ENCODE data around the gene NDUFS8. TPM values are rescaled to one million over a fixed set of nuclear protein-coding genes. Genes with fewer than 3 reads are reported as not detected.
"Not testable (repeated sequence)": the region's sequence is repeated elsewhere in the genome, so short reads cannot be mapped to it uniquely, and the experiment has no call there.

Gene NDUFS8
- total RNA-seq = 10 to 100 TPM; 70.5 to 72.5 TPM
- 59.3 TPM for polyA plus RNA-seq (2013, experiment 1 of 2)
- polyA plus RNA-seq (2013, experiment 2 of 2) = 62.1 TPM
- 14.1 to 77.1 (median 41.6) reads per million in 172 experiments for total RNA-seq

DNA sequence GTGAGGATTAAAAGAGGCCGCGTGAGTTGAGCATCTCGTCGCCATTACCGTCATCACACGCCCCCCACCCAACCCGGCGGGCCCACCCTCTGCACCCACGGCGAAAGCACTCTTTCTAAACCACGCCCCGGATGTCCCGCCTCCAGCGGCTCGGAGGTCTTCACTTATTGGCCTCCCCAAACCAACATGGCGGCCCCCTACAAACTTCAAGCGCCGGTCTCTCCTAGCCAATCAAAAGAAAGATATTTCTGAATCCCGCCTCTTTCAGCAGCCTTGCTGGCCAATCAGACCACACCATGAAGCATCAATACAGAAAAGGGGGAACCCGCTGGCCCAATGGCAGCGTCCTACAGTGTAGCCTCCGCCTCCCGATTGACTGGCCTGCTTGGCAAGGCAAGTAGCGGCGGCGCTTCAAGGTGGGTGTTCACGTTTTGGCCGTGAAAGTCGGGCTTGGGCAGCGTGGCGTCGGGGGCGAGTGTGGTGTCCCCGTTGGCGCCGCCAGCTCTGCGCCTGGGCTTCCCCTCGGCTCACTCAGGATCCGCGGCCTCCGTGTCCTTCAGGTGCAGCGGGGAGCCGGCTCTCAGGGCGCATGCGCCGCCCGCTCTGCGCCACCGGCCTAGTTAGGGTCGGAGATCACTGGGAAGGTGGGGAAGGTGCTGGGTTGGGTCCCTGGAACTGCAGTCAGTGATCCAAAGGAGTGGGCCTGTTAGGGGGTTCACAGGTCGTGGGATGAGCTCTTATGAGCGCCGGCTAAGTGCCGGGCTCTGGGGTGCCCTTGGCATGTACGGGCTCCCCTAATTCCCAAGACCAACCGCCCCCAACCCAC lies at the start of gene NDUFS8:
Gene NDUFS8, plus strand, starts transcription at position 364 of the 826 bp plus-strand sequence. CDS start 1,471 bp downstream, outside the sequence.
- H3K27ac Mint-ChIP-seq = peak within 1 kb of the TSS; percentile 87
- H3K36me3 Mint-ChIP-seq (ENCODE audit: low read depth) = peaks cover 11% of the 10 kb centered on the region
- no peaks in the 10 kb centered on the region for H3K27me3 Mint-ChIP-seq
- ATAC-seq (ENCODE audit: poor library complexity) = peak; percentile 95
- CTCF ChIA-PET = interaction anchor here (0.7 to 1.2 kb wide), 2 partner anchors 36 to 75 kb away, joined by 3 read pairs; no protein-coding TSS in a partner anchor
- H3K4me3 Mint-ChIP-seq = peak within 1 kb of the TSS; percentile 94
- H3K9me3 Mint-ChIP-seq = no peaks in the 10 kb centered on the region
- H3K36me3 ChIP-seq (ENCODE audit: insufficient read depth, low read length) = peaks cover 22% of the 10 kb centered on the region
- peak within 1 kb of the TSS; percentile 79 for H3K4me3 ChIP-seq (ENCODE audit: low read length)
- peaks cover 24% of the 10 kb centered on the region for H3K4me1 Mint-ChIP-seq (ENCODE audit: low read depth)
- peak; percentile 90 to 99 (median 94) for DNase-seq
- TF ChIP-seq, protein P1, sequence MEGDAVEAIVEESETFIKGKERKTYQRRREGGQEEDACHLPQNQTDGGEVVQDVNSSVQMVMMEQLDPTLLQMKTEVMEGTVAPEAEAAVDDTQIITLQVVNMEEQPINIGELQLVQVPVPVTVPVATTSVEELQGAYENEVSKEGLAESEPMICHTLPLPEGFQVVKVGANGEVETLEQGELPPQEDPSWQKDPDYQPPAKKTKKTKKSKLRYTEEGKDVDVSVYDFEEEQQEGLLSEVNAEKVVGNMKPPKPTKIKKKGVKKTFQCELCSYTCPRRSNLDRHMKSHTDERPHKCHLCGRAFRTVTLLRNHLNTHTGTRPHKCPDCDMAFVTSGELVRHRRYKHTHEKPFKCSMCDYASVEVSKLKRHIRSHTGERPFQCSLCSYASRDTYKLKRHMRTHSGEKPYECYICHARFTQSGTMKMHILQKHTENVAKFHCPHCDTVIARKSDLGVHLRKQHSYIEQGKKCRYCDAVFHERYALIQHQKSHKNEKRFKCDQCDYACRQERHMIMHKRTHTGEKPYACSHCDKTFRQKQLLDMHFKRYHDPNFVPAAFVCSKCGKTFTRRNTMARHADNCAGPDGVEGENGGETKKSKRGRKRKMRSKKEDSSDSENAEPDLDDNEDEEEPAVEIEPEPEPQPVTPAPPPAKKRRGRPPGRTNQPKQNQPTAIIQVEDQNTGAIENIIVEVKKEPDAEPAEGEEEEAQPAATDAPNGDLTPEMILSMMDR (IDR thresholded peaks at IDR 0.05) = no peak
- intact Hi-C loops (cut with DNase I, micrococcal nuclease) = loop anchor here (1.0 to 5.0 kb wide), 4 partner anchors 9 to 240 kb away; partner anchors contain the start of genes C11orf24 (in 1 of the 2), CHKA (in 1 of the 2) and TCIRG1 (in 1 of the 2)
- no peaks in the 10 kb centered on the region for H3K27me3 ChIP-seq (ENCODE audit: control insufficient read depth in 1 of 2, insufficient read depth in 2 of 2, low read length in 2 of 2)
- no peaks in the 10 kb centered on the region for H3K9me3 ChIP-seq (ENCODE audit: control insufficient read depth in 1 of 2, insufficient read depth in 1 of 2, low read length in 2 of 2)
- H3K27ac ChIP-seq (ENCODE audit: low read depth in 1 of 2, low read length in 2 of 2) = peak within 1 kb of the TSS; percentile 76 to 79
- POLR2A ChIA-PET = interaction anchor here (0.7 to 2.7 kb wide), 4 partner anchors 8 to 90 kb away, joined by 3 to 21 read pairs (median 6); partner anchors contain the start of gene TCIRG1
- peaks cover 43% of the 10 kb centered on the region for H3K4me1 ChIP-seq (ENCODE audit: insufficient read depth, low read length)

DNA sequence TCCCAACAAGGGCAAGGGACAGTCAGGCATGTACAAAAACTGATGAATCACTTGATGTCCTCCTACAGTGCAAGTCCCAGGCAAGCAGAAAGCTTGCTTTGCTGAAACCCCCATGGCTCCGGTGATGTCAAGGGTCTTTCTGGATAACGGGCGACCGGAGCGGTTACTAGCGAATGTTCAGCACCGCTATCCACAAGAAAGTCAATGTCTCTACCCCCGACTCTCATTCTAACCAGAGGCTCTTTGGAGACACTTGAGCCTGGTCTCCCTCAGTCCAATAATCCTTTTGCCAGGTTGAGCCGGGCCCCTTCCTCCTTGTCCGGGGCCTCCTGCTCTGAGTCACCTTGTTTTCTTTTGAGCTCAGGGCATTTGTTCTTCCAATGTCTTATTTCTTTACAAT lies 49.3 kb upstream of the NDUFS8 start:
- H3K27ac Mint-ChIP-seq, CTCF ChIA-PET: not testable (repeated sequence)

DNA sequence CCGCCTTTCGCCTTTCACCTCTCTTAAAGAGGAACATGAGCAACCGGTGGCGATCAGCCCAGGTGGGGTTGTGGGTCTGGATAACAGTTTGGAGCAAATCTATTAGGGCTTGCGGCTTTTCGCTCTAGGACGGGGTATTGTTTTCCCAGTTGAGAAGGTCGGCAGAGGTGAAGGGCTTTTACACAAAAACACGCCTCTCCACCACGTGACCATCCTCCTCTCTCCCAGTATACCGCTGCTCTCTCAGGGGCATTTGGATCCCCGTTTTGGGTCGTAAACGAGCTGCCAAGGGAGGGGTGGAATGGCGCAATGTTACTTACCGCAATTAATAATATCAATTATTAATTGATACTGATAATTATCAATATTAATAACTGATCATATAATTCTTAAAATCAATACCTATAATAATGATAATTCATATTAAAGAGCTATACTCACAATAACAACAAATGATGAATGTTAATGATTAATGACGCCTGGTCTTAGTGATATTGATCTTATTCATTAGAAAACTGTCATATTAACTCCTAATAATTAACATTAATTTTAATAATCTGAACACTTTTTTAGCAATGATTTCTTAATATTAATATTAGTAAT lies 48.1 kb upstream of the NDUFS8 start:
- CTCF ChIA-PET; H3K27me3 ChIP-seq (ENCODE audit: control insufficient read depth in 1 of 2, insufficient read depth in 2 of 2, low read length in 2 of 2); H3K9me3 ChIP-seq (ENCODE audit: control insufficient read depth in 1 of 2, insufficient read depth in 1 of 2, low read length in 2 of 2); intact Hi-C loops (cut with DNase I, micrococcal nuclease); H3K4me1 Mint-ChIP-seq (ENCODE audit: low read depth); H3K9me3 Mint-ChIP-seq; H3K36me3 Mint-ChIP-seq (ENCODE audit: low read depth); H3K4me3 Mint-ChIP-seq; H3K4me1 ChIP-seq (ENCODE audit: insufficient read depth, low read length); H3K27ac ChIP-seq (ENCODE audit: low read depth in 1 of 2, low read length in 2 of 2); H3K27ac Mint-ChIP-seq; DNase-seq; H3K4me3 ChIP-seq (ENCODE audit: low read length); ATAC-seq (ENCODE audit: poor library complexity); H3K36me3 ChIP-seq (ENCODE audit: insufficient read depth, low read length): not testable (repeated sequence)
- H3K27me3 Mint-ChIP-seq = peaks cover 16% of the 10 kb centered on the region
- POLR2A ChIA-PET = interaction anchor here (0.6 kb wide), 1 partner anchor 424 kb away, joined by 3 read pairs; no protein-coding TSS in a partner anchor

More for the DNA sequence above, 49.3 kb upstream of the NDUFS8 start:
- H3K36me3 ChIP-seq (ENCODE audit: insufficient read depth, low read length); H3K4me1 Mint-ChIP-seq (ENCODE audit: low read depth); H3K4me3 ChIP-seq (ENCODE audit: low read length); H3K27ac ChIP-seq (ENCODE audit: low read depth in 1 of 2, low read length in 2 of 2); ATAC-seq (ENCODE audit: poor library complexity); H3K9me3 ChIP-seq (ENCODE audit: control insufficient read depth in 1 of 2, insufficient read depth in 1 of 2, low read length in 2 of 2); H3K9me3 Mint-ChIP-seq; H3K4me3 Mint-ChIP-seq; H3K36me3 Mint-ChIP-seq (ENCODE audit: low read depth); DNase-seq; intact Hi-C loops (cut with DNase I, micrococcal nuclease); H3K4me1 ChIP-seq (ENCODE audit: insufficient read depth, low read length); H3K27me3 ChIP-seq (ENCODE audit: control insufficient read depth in 1 of 2, insufficient read depth in 2 of 2, low read length in 2 of 2): not testable (repeated sequence)
- POLR2A ChIA-PET = interaction anchor here (0.6 kb wide), 1 partner anchor 234 kb away, joined by 3 read pairs; no protein-coding TSS in a partner anchor
- H3K27me3 Mint-ChIP-seq = peaks cover 26% of the 10 kb centered on the region

DNA sequence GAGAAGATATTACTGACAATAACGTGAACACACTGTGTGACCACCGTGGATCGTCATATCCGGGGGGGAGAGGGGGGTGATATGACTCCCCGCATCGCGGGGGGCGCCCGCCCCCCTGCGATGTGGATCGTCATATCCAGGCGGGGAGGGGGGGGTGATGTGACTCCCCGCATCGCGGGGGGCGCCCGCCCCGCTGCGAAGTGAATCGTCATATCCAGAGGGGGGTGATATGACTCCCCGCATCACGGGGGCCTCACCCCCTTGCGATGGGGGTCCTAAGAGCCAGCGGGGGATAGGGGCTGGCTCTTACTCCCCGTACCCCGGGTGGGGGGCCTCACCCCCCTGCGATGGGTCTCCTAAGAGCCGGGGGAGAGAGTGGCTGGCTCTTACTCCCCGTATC lies 46.5 kb upstream of the NDUFS8 start:
- Histone ChIP-seq H3K4me3 (ENCODE audit: low read length) (no peak overlapping the region), H3K36me3 (ENCODE audit: insufficient read depth, low read length) (no peaks in the 10 kb centered on the region), H3K4me1 (ENCODE audit: insufficient read depth, low read length) (no peaks in the 10 kb centered on the region), H3K27ac (ENCODE audit: low read depth in 1 of 2, low read length in 2 of 2) (no peak overlapping the region), H3K9me3 (ENCODE audit: control insufficient read depth in 1 of 2, insufficient read depth in 1 of 2, low read length in 2 of 2) (no peaks in the 10 kb centered on the region), H3K27me3 (ENCODE audit: control insufficient read depth in 1 of 2, insufficient read depth in 2 of 2, low read length in 2 of 2) (no peaks in the 10 kb centered on the region)
- POLR2A ChIA-PET = no interaction called here
- no peaks in the 10 kb centered on the region for H3K4me1 Mint-ChIP-seq (ENCODE audit: low read depth)
- CTCF ChIA-PET = no interaction called here
- intact Hi-C loops (cut with DNase I, micrococcal nuclease) = no loop called here
- TF ChIP-seq, protein P1 (IDR thresholded peaks at IDR 0.05) = no peak
- no peak overlapping the region for H3K4me3 Mint-ChIP-seq
- no peaks in the 10 kb centered on the region for H3K36me3 Mint-ChIP-seq (ENCODE audit: low read depth)
- H3K27ac Mint-ChIP-seq = no peak overlapping the region
- DNase-seq = no peak
- ATAC-seq (ENCODE audit: poor library complexity) = no peak
- no peaks in the 10 kb centered on the region for H3K9me3 Mint-ChIP-seq
- H3K27me3 Mint-ChIP-seq = peaks cover 11% of the 10 kb centered on the region

DNA sequence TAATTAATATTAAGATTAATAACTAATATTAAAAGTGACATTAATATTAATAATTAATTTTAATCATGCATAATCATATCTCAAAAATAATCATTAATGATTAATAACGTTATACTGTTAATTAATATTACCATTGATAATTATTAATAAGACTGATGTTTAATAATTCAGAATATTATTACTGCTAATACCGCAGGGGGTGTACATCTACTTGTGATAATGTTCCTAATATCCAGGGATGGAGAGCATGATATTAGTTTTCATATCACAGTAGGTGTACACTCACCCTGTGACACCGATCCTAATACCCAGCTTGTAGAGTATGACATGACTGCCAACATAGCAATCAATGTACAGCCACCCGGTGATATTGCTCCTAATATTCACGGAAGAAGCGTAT lies 45.2 kb upstream of the NDUFS8 start:
- H3K36me3 ChIP-seq (ENCODE audit: insufficient read depth, low read length); H3K36me3 Mint-ChIP-seq (ENCODE audit: low read depth); H3K27ac Mint-ChIP-seq; H3K4me3 Mint-ChIP-seq; DNase-seq; POLR2A ChIA-PET; CTCF ChIA-PET; H3K9me3 Mint-ChIP-seq; H3K27ac ChIP-seq (ENCODE audit: low read depth in 1 of 2, low read length in 2 of 2); H3K27me3 Mint-ChIP-seq; H3K9me3 ChIP-seq (ENCODE audit: control insufficient read depth in 1 of 2, insufficient read depth in 1 of 2, low read length in 2 of 2); H3K4me1 ChIP-seq (ENCODE audit: insufficient read depth, low read length); H3K4me1 Mint-ChIP-seq (ENCODE audit: low read depth); intact Hi-C loops (cut with DNase I, micrococcal nuclease); ATAC-seq (ENCODE audit: poor library complexity); H3K4me3 ChIP-seq (ENCODE audit: low read length); H3K27me3 ChIP-seq (ENCODE audit: control insufficient read depth in 1 of 2, insufficient read depth in 2 of 2, low read length in 2 of 2): not testable (repeated sequence)

Measured in CD4-positive, alpha-beta T cell (primary cell).